ENCODE data around the gene CHN2.

- no peak for TF ChIP-seq CTCF (IDR thresholded peaks at IDR 0.05; ENCODE audit: low read depth, low read length)
- TF ChIP-seq POLR2A (IDR thresholded peaks at IDR 0.05; ENCODE audit: extremely low read depth, insufficient read length) = no peak
- TF ChIP-seq MAX (IDR thresholded peaks at IDR 0.05; ENCODE audit: low read depth, low read length) = no peak
- no peak for TF ChIP-seq MYC (IDR thresholded peaks at IDR 0.05; ENCODE audit: low read depth, low read length)
Measured at GRCh38 chr7:29330136-29330535, 135.6 kb downstream of the CHN2 start.
